Ascending aorta (tissue), 2 donors: ENCODE measurements around the gene FOXA1. TPM values are rescaled to one million over a fixed set of nuclear protein-coding genes. Genes with fewer than 3 reads are reported as not detected.
A peak's percentile ranks its signal among the peaks of the same experiment; 100 is the strongest.

Experiments used
- DNase-seq, 2 donors: peaks; one replicate each; pipeline ENCODE4 v3.0.0-alpha.2; 2019; ENCODE audit warnings: low spot score in 2 of 2
- H3K27ac ChIP-seq, 2 donors: fragments of 200-600 bp; sonication (generic); one replicate each; pipeline ENCODE4 v1.5.1; 2016 to 2017; ENCODE audit warnings: mild to moderate bottlenecking in 1 of 2
- H3K27me3 ChIP-seq: fragments of 200-600 bp; sonication (generic); one replicate; pipeline ENCODE4 v1.5.1; 2017
- H3K36me3 ChIP-seq, 2 donors: fragments of 200-600 bp; sonication (generic); one replicate each; pipeline ENCODE4 v1.5.1; 2016
- H3K4me1 ChIP-seq, 2 donors: fragments of 200-600 bp; sonication (generic); one replicate each; pipeline ENCODE4 v1.5.1; 2016 to 2017; ENCODE audit warnings: mild to moderate bottlenecking in 1 of 2
- H3K4me3 ChIP-seq, 2 donors: fragments of 200-600 bp; sonication (generic); one replicate each; pipeline ENCODE4 v1.5.1; 2016 to 2017; ENCODE audit warnings: mild to moderate bottlenecking in 1 of 2
- H3K9me3 ChIP-seq, 2 donors: fragments of 200-600 bp; sonication (generic); one replicate each; pipeline ENCODE4 v1.5.1; 2016
- CTCF ChIP-seq, 3 experiments: fragments of 200-600 bp in 2 of 3; fragments of 450-650 bp in 1 of 3; sonication (generic) in 2 of 3; IDR thresholded peaks; one replicate each; pipeline ENCODE4 v1.5.1; 2016 to 2019; ENCODE audit warnings: antibody characterized with exemption in 3 of 3, mild to moderate bottlenecking in 1 of 3, moderate library complexity in 1 of 3
- intact Hi-C: fragments of 100-400 bp; cut with DNase I; formaldehyde crosslinking; loops from one replicate; pipeline ENCODE4 v1.15.1; 2023
- total RNA-seq: library from RNA; depleted of rRNA; stranded (reverse); fragments of >200 nt; gene quantifications from one replicate; pipeline ENCODE4 v1.1.0, GENCODE V29; 2016

The FOXA1 gene
- total RNA-seq, 1 donor from 2014 or later, result not detected

- DNase-seq, result no peak
- H3K27me3 ChIP-seq, result no peaks in the 10 kb centered on the region
- intact Hi-C loops, result no loop called here
- no peak for TF ChIP-seq CTCF (IDR thresholded peaks at IDR 0.05)
- no peaks in the 10 kb centered on the region for H3K4me1 ChIP-seq
- no peaks in the 10 kb centered on the region for H3K36me3 ChIP-seq
- no peak overlapping the region for H3K27ac ChIP-seq
- H3K9me3 ChIP-seq, result peaks cover 0 to 3% of the 10 kb centered on the region in 2 donors
- H3K4me3 ChIP-seq, result no peak overlapping the region
These were observed 42.3 kb upstream of the FOXA1 start for GRCh38 chr14:37637341-37637740.

GRCh38 chr14:37625597-37626595, 30.8 kb upstream of the FOXA1 start:
- Histone ChIP-seq H3K4me3 (no peak overlapping the region), H3K9me3 (peaks cover 0 to 9% of the 10 kb centered on the region in 2 donors), H3K36me3 (no peaks in the 10 kb centered on the region), H3K4me1 (no peaks in the 10 kb centered on the region), H3K27ac (no peak overlapping the region), H3K27me3 (no peaks in the 10 kb centered on the region)
- no peak for DNase-seq
- intact Hi-C loops, result no loop called here
- TF ChIP-seq CTCF (IDR thresholded peaks at IDR 0.05), result no peak

GRCh38 chr14:37623971-37624370, 28.9 kb upstream of the FOXA1 start:
- H3K27me3 ChIP-seq, result no peaks in the 10 kb centered on the region
- no peak for TF ChIP-seq CTCF (IDR thresholded peaks at IDR 0.05)
- H3K9me3 ChIP-seq, result no peaks in the 10 kb centered on the region
- no peaks in the 10 kb centered on the region for H3K36me3 ChIP-seq
- no peak for DNase-seq
- H3K27ac ChIP-seq, result no peak overlapping the region
- H3K4me1 ChIP-seq, result no peaks in the 10 kb centered on the region
- intact Hi-C loops, result no loop called here
- H3K4me3 ChIP-seq, result no peak overlapping the region

GRCh38 chr14:37623426-37623951, 28.4 kb upstream of the FOXA1 start:
- TF ChIP-seq CTCF (IDR thresholded peaks at IDR 0.05), result no peak
- Histone ChIP-seq H3K27me3 (no peaks in the 10 kb centered on the region), H3K27ac (no peak overlapping the region), H3K4me3 (no peak overlapping the region), H3K36me3 (no peaks in the 10 kb centered on the region), H3K9me3 (no peaks in the 10 kb centered on the region), H3K4me1 (no peaks in the 10 kb centered on the region)
- DNase-seq, result no peak
- intact Hi-C loops, result no loop called here

- no peak for TF ChIP-seq CTCF (IDR thresholded peaks at IDR 0.05)
- DNase-seq, result no peak
- intact Hi-C loops, result no loop called here
- H3K27me3 ChIP-seq, result no peaks in the 10 kb centered on the region
- H3K4me3 ChIP-seq, result peak overlapping the region in 1 of 2 donors; percentile 40
- no peaks in the 10 kb centered on the region for H3K9me3 ChIP-seq
- no peak overlapping the region for H3K27ac ChIP-seq
- H3K4me1 ChIP-seq, result no peaks in the 10 kb centered on the region
- H3K36me3 ChIP-seq, result no peaks in the 10 kb centered on the region
These were observed 27.3 kb upstream of the FOXA1 start for GRCh38 chr14:37622231-37622923.
